Hematopoietic multipotent progenitor cell treated with erythropoietin and hydrocortisone succinate and interleukin-3 and kit ligand, for 8 days (in vitro differentiated cells): ENCODE results near the gene ZMYND8.
"Not testable (repeated sequence)": the region's sequence is repeated elsewhere in the genome, so short reads cannot be mapped to it uniquely, and the experiment has no call there.

Experiments used
- DNase-seq: peaks from one replicate; pipeline ENCODE4 v3.0.0-alpha.2; 2015

Gene ZMYND8

GRCh38 chr20:47243532-47244305, 112.8 kb downstream of the ZMYND8 start:
- no peak for DNase-seq

GRCh38 chr20:47243003-47243402, 113.5 kb downstream of the ZMYND8 start:
- no peak for DNase-seq

GRCh38 chr20:47241345-47241781, 115.1 kb downstream of the ZMYND8 start:
- no peak for DNase-seq

- DNase-seq: not testable (repeated sequence)
Observed at GRCh38 chr20:47240096-47240495, 116.4 kb downstream of the ZMYND8 start.

GRCh38 chr20:47239719-47240067, 116.8 kb downstream of the ZMYND8 start:
- no peak for DNase-seq

GRCh38 chr20:47238780-47239718, 117.5 kb downstream of the ZMYND8 start:
- DNase-seq: no peak

- no peak for DNase-seq
Observed at GRCh38 chr20:47237715-47238114, 118.8 kb downstream of the ZMYND8 start.

GRCh38 chr20:47236639-47236900, 119.9 kb downstream of the ZMYND8 start:
- no peak for DNase-seq

GRCh38 chr20:47235853-47236638, 120.5 kb downstream of the ZMYND8 start:
- DNase-seq: no peak

- DNase-seq: no peak
Observed at GRCh38 chr20:47235111-47235510, 121.4 kb downstream of the ZMYND8 start.

- no peak for DNase-seq
Observed at GRCh38 chr20:47233333-47234188, 122.9 kb downstream of the ZMYND8 start.

- no peak for DNase-seq
Observed at GRCh38 chr20:47232518-47232917, 124.0 kb downstream of the ZMYND8 start.

- no peak for DNase-seq
Observed at GRCh38 chr20:47231382-47232039, 125.0 kb downstream of the ZMYND8 start.

GRCh38 chr20:47230811-47231256, 125.7 kb downstream of the ZMYND8 start:
- DNase-seq: no peak

- DNase-seq: no peak
Observed at GRCh38 chr20:47228654-47229053, 127.8 kb downstream of the ZMYND8 start.

GRCh38 chr20:47227576-47227975, 128.9 kb downstream of the ZMYND8 start:
- no peak for DNase-seq

GRCh38 chr20:47227119-47227518, 129.4 kb downstream of the ZMYND8 start:
- DNase-seq: no peak

GRCh38 chr20:47225458-47225857, 131.0 kb downstream of the ZMYND8 start:
- DNase-seq: no peak

- DNase-seq: no peak
Observed at GRCh38 chr20:47224857-47225256, 131.6 kb downstream of the ZMYND8 start.

GRCh38 chr20:47224300-47224791, 132.2 kb downstream of the ZMYND8 start:
- no peak for DNase-seq

GRCh38 chr20:47223896-47224295, 132.6 kb downstream of the ZMYND8 start:
- DNase-seq: no peak
